Fibroblast of skin of left quadriceps (primary cell): ENCODE results near the gene TMEM247.
A peak's percentile ranks its signal among the peaks of the same experiment; 100 is the strongest.

Experiments
- DNase-seq, 2 experiments: peaks; one replicate each; pipeline ENCODE4 v3.0.0-alpha.2; 2013; ENCODE audit warnings: low read depth in 2 of 2

TMEM247 gene

DNA sequence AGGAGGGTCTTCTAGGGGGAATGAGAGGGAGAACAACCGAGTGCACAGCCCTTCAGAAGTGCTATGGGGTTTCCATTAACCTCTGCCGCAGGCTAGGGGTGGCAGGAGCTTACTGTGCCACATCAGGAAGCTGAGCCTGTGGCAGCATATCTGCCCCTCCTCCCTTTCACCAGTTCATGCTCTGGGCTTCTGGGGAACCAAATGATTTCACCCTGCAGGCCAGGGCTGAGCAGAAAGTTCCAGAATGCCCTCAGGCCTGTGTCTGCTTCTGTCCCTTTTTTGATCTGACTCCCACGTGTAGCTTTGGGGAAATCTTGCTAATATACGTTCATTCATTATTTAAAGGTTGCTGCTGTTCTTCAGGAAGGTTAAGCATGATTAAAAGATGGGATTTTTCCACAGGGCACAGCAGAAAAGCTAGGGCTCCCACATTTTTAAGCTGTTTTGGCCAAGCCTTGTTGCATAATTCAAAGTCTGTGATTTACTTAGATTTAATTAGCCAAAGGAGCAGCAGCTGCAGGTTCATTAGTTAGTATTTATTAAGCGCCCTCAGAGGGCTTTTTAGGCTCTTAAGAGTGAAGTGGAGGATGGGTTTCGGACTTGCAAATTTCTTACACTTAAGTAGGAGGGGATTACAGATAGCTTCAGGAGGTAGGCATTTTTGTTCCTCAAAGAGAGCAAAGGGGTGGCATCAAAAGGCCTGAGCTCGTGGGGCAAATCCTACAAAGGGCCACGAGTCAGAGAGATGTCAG lies 10.2 kb downstream of the TMEM247 start:
- no peak for DNase-seq

DNA sequence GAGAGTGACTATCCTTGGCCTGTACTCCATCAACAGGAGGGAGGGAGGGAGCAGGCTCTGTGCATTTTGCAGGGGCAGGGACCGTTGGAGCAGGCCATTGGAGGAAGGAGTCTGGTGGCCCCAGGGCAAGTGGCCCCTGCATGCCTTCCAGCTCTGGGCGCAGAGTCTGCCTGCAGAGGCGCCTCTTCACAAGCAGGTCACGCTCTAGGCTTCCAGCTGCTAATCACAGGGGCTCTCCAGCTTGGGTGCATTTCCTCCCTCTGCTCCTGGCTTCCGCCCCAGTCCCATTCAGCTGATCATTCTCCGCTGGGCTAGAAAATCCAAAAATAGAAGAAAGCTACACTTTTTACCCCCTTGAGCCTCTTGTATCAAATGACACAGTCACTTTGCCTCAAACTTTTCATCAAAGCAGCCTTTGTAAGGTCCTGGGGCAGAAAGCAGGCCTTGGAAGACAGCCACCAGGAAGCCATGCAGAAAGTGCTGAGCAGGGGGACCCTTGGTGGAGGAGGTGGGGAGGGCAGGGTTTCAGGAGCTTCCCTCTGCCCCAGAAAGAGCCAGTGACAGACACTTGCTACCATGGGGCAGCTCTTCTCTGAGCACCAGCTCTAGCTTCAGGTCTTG lies 11.3 kb downstream of the TMEM247 start:
- peak in 1 of 2 experiments; percentile 4 for DNase-seq

DNA sequence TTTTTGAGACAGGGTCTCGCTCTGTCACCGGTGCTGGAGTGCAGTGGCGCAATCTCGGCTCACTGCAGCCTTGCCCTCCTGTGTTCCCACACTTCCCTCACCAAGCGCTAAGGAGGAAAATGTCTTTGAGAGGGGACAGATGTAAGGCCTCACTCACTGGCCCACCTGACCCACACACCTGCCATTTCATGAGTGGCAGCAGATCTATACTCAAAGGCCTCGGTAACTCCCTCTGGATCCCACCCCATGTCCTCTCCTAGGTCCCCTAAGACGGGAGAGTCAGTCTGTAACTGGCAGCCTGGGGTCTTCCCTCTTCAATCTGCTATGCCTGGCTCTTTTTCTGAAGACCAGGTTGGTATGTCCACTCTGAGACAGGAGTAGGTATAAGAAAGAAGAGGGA lies 12.9 kb downstream of the TMEM247 start:
- DNase-seq: no peak

DNA sequence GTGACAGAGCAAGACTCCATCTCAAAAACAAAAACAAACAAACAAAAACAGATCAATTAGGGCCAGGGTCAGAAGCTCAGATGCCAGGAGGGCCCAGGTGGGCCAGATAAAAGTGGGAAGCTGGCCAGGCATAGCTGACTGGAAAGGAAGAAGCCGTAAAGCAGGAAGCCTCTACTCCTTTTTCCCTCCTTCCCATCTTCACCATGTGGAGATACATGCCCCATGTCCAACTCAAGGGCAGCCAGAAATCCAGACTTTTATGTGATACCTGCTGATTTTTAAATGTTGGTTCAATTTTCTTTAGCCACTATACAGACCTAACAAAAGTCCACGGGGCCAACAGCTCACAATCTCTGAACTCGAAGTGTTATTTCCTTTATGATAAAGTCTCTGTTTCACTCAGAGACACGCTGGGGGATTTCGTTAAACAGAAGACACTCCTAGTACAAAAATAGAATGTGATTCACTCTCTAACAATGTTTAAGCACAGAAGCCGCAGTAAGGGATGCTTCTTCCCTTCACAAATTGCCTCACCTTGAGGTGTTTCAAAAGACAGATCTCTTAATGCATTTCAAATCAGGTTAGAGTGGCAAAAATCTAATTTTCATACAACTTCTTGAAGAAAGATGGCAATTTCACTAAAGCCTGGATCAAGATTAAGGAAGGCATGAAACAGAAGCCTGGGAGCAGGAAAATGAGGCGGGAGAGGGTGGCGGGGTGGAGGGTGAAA lies 14.0 kb downstream of the TMEM247 start:
- DNase-seq: peak; percentile 46 to 48

DNA sequence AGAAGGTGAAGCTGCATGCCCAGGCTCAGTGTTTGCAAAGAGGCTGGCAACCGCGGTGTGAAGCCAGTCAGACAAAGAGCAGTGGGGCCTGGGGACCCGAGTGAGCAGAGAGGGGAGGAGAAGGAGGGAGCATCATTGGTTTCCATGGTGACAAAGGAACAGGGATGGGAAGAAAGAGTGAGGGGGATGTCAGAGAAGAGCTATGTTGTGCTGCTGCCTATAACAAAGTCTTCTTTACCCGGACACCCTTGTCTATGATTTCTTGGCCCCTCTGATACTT lies 14.5 kb downstream of the TMEM247 start:
- DNase-seq: no peak

DNA sequence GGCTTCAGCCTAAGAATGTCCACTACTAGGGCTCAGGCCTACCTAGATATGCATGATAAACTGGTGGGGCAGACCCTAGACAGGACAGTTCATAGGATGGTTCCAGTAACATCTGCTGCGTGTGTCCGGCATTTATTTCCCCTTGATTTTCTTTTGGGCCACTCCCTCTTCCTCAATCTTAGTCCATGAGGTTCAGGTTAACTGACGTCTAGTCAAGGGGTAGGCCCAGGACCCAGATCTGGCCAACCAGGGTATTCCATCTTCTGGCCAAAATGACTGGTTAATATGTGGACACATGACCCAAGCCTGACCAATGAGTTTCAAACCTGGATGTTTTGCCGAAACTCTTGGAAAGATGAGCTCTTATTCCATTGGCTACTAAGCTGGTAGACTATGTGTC lies 15.2 kb downstream of the TMEM247 start:
- DNase-seq: no peak

DNA sequence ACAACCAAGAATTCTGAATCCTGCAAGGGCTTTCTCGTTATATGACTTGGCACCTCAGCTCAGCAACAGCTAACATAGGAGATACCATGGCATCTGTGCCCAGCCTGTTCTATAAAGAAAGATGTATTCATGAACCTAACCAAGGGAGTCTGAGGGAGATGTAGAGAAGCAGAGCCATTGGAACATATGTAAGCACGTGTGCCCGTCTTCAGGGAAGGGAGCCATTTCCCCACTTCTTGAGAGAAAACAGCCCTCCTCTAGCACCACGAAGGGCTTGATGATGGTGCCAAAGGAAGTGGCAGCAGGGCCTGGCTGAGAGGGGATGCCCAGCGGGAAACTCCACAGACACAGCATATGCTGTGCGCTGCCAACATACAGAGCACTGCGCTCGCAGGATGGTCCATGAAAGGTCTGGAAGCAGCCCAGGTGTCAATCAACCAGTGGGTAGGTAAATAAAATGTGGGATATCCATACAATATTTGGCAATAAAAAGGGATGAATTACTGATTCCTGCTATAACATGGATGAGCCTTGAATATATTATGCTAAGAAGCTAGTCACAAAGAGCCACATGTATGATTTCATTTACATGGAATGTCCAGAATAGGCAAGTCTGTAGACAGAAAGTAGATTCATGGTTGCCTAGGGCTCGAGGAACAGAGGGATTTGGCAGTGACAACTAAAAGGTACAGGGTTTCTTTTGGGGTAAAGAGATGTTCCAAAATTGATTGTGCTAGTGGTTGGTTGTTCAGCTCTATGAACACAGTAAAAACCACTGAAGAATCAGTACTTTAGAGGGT lies 16.1 kb downstream of the TMEM247 start:
- DNase-seq: peak in 1 of 2 experiments; percentile 24

DNA sequence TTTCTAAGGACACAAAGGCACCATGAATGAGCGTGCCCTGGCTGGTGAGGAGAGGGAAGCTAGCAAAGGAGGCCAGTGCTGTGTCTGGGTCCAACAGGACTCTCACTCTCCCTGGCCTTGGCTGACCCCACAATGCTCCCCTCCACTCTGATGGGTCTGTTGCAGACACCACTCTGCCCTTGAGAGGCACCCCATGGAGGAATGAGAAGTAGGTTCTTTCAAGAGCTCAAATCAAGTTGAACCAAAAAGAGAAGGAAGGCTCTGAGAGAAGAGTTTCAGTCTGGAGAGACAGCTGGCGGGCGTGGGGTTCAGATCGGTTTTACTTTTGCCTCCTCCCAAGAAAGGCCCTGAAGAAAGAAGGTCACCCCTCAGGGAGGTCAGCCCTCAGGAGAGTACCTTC lies 18.4 kb downstream of the TMEM247 start:
- DNase-seq: no peak

DNA sequence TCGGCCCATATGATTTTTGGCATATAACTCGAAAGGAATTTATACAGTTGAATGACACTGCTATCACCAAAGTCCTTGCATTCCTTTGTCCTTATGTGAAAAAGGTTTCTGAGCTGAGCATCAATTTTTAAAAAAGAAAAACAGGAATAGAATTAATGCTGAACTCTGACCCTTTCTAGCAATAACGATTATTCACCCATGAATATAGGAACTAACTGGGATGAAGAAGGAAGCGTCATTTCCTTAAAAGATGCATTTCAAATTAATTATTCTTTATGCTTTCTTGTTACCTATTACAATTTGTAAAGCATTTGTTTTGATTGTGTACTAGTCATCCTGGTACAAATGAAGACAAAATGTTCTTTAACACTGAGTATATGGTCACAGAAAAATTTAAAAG lies 19.3 kb downstream of the TMEM247 start:
- no peak for DNase-seq

DNA sequence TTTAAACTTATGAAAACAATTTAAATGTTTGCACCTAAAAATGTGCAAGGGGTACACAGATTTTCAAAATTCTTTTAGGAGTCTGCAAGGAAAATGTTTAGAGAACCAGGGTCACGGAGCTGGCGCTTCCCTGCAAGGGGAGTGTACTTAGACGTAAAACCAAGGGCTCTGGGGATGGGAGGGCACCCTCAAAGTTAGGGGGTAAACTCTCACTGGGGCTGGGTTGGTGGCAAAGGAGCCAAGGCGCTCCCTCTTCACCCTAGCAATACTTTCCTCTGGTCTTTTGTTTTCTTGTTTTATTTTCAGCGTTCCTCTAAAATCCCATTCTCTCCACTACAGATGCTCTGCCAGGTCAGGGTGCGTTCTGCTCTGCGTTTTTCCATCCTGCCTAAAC lies 20.0 kb downstream of the TMEM247 start:
- no peak for DNase-seq

DNA sequence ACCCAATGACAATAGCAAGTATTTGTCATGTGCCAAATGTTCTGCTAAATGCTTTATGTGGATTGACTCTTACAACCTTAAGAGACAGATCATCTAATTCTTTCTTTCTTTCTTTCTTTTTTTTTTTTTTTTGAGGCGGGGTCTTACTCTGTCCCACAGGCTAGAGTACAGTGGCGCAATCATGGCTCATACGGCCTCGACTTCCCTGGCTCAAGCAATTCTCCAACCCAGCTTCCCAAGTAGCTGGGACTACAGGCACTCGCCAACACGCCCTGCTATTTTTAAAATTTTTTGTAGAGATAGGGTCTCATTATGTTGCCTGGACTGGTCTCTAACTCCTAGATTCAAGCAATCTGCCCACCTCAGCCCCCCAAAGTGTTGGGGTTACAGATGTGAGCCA lies 21.4 kb downstream of the TMEM247 start:
- no peak for DNase-seq

DNA sequence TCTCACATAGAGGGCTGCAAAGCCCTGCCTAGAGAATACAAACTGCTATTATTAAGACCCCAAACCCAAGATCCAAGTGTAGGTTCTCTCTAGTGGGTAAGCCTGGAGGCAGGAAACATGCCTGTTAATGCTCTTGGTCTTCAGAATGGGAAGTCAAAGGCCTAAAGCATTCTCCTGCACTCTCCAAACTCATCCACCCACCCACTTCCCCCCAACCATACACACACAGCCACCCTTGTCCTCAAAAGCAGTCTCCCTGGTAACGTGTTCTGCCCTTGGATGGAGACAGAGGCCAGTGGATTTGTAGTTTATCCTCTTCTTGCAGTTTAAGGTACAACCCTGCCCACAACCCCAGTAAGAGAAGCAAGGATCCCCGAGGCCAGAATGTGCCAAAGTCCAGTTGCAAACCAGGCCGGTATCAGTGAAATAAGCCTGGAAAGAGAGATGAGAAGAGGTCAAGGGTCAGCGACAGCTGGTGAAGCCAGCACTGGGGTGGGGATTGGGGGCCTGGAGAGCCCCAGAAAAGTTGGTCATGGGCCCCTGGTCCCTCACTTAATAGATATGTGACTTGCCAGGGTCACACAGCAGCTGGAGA lies 23.0 kb downstream of the TMEM247 start:
- DNase-seq: no peak

DNA sequence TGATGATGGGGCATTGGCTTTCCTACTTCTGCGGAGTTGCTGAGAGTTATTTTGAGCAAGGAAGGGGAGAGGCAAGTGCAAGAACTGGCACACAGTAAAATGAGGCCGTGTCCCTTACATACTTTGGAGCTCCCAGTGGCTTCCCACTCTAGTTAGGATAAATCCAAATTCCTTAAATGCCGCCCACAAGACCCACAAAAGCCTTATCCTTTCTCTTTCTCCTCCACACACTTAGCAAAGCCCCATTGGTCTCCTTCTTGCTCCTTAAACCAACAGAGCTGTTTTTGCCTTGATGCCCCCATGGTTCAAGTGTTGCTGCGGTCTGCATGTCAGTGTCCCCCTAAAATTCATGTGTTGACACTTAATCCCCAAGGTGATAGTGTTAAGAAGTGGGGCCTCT lies 24.3 kb downstream of the TMEM247 start:
- DNase-seq: no peak

DNA sequence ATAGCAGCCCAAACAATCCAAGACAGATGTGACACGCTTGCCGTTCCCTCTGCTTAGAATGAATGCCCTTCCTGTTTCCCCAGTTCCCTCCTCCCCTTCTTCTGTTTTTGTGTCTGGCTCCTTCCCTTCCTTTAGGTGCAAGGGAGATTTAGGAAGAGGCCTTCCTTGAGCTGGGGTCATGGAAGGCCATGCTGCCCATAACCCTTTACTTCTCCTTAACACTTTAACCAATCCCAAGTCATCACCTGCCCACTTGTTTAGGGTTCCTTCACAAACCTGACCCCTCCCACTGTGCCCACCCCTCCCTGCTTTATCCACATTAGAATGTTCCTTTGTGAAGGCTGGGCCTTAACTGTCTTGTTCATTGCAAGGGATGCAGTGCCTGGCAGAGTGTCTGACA lies 24.9 kb downstream of the TMEM247 start:
- DNase-seq: no peak

DNA sequence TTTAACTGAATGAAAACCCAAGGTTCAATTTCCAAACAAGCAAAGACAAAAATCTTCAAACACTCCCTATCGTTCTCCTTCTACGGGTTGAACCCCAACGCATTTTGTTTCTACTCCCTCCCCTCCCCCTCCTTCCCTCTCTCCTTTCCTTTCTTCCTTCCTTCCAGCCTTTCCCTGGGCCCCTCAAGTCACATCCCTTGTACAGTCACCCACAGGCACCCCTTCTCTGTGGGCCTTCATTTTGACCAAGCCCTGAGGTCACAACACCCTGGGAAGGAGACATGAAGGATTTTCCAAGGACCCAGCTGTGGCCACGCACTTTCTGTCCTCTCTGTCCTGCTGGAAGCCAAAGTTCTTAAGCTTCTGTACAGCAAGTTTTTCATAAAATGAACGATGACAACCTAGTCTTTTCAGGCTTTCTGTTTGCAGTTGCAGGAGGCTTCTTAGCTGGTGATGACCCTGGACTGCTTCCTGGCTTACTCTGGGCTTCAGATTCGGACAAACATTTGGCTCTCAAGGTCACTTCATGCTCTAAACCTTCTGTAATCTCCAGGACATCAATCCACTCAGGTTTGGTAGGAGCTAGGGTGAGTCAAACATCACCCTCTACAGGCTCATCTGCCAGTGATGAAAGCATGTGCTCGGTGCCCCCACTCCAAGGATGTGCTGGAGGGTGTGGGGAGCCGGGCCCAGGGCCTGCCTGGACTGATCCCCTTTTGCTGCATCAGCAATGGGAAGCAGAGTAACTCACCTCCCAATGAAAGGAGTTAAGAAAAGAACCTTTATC lies 25.5 kb downstream of the TMEM247 start:
- DNase-seq: no peak

DNA sequence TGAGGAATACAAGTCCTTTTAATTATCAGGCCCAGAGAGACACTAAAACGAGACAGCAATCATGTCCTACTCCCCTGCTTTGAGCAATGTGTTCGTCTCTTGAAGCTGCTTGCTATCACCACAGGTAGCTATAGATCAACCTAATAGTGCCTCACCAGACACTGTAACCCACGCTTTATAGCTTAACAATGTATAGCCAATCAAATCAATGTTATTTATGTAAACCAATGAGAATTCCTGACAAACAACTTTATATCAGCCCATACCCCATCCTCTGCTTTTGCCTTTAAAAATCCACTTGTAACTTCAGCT lies 26.1 kb downstream of the TMEM247 start:
- no peak for DNase-seq

DNA sequence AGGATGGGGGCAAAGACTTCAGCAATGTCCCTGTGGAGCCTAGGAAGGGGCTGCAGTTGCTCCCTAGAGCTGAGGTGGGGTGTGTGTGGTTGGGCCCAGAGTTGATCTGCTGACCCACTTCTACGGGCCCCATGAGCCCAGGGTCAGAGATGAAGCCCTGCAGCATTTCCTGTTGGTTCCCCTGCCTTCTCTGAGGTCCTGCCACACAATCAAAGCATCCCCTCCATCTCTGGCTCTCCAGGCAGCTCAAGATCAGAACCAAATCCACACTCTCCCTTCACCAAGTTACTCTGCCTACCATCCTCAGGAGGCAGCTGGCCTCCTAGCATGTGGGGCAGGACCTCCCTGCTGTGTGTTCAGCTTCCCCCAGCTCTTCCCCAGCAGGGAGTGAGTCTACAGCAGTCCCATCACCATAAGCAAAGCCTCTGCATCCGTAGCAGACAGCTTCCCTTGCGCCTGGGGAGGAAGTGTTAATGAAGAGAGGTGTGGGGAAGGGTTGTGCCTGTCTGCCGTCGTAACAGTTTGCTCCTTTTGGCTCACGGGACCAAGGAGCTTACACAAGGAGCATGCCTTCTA lies 26.9 kb downstream of the TMEM247 start:
- DNase-seq: no peak

DNA sequence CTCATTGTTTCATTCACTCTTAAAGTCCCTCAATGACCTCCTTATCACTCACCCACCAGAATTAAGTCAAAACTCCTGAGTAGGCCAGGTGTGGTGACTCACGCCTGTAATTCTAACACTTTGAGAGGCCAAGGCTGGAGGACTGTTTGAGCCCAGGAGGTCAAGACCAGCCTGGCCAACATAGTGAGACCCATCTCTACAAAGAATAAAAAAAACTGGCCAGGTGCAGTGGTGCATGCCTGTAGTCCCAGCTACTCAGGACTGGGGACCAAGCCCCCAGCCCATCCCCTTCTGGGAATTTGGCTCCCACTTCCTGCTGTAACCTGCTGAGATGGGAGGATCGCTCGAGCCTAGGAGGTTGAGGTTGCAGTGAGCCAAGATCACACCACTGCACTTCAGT lies 28.9 kb downstream of the TMEM247 start:
- DNase-seq: no peak

DNA sequence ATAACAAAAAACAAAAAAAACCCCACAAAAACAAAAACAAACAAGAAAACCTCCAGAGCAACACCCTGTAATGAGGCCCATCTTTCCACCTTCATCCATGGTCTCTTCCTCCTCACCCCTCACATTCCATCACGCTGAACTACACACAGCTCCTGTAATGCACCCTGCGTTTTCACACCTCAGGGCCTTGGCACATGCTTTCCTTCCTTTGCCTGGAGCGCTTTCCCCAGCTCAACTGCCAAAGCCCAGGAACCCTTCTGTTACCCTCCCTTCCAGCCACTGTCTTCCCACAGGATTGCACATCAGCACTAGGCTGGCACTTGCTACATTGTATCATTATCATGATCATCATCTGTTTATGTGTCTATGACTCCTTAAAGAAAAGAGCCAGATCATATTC lies 29.4 kb downstream of the TMEM247 start:
- DNase-seq: no peak

DNA sequence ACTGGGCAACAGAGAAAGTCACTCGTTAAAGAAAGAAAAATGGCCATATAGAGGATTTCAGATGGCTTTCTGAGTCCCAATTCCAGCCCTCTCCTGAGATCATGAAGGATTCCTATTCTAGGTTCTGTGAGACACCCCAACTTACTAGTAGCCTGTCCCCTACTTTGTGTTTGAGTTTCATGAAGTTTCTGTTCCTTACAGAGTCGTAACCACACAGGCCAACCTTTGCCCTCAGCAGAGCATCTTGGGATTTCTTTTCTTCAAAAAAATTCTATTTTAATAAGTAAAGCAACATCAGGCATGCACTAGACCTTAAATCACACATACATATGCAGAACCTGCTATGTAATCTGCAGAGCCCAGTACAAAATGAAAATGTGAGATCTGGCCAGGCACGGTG lies 30.4 kb downstream of the TMEM247 start:
- DNase-seq: no peak

DNA sequence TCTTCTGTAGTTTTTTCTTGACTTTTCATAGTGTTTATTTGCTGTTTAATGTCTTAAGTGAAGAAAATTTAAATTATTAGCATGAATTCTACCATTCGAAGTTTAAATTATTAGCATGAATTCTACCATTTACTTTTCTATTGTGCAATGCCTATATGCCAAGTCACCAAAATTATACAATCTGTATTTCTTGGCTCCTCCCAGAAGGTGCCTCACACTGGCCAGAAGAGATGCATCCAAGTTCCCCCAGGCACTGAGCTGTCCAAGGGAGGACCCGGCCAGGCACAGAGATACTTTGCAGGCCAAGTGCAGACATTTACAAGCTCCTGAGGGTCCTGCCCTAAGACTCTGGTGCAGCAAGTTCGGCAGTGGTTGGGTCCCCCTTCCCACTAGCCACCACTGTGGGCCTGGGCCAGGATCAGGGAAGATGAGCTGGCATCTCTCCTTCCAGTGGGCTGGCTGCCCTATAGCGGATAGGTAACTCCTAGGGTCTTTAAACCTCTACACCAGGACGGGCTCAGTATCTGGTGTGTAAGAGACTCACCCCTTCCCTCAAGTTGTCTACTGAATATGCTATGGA lies 31.3 kb downstream of the TMEM247 start:
- DNase-seq: no peak
